Endodermal cell (in vitro differentiated cells): ENCODE data around the gene MT1A. TPM values are rescaled to one million over a fixed set of nuclear protein-coding genes. Genes with fewer than 3 reads are reported as not detected.

Experiments used
- DNase-seq: peaks from one replicate; pipeline ENCODE4 v3.0.0-alpha.2; 2017
- H3K27ac ChIP-seq: 2 replicates; pipeline ENCODE4 v1.5.1; 2013; ENCODE audit warnings: mild to moderate bottlenecking, low read depth, low read length, moderate library complexity
- H3K27me3 ChIP-seq: 2 replicates; pipeline ENCODE4 v1.6.1; 2013; ENCODE audit warnings: mild to moderate bottlenecking, low read length, moderate library complexity; ENCODE audit not compliant: insufficient read depth, control insufficient read depth, poor library complexity, severe bottlenecking
- H3K36me3 ChIP-seq: 2 replicates; pipeline ENCODE4 v1.7.0; 2013; ENCODE audit warnings: mild to moderate bottlenecking, low read length, moderate library complexity; ENCODE audit not compliant: control insufficient read depth, insufficient read depth
- H3K4me1 ChIP-seq: one replicate; pipeline ENCODE4 v1.7.0; 2013; ENCODE audit warnings: low read length; ENCODE audit not compliant: control insufficient read depth, insufficient read depth
- H3K4me3 ChIP-seq: 2 replicates; pipeline ENCODE4 v1.5.1; 2013; ENCODE audit warnings: mild to moderate bottlenecking, low read length, moderate library complexity
- H3K9ac ChIP-seq: 2 replicates; pipeline ENCODE4 v1.6.1; 2013; ENCODE audit warnings: mild to moderate bottlenecking, low read length, moderate library complexity; ENCODE audit not compliant: poor library complexity, severe bottlenecking; ENCODE audit errors: extremely low read depth
- H3K9me3 ChIP-seq: 2 replicates; pipeline ENCODE4 v1.6.1; 2013; ENCODE audit warnings: mild to moderate bottlenecking, low read length, moderate library complexity; ENCODE audit not compliant: control insufficient read depth
- H3K27ac Mint-ChIP-seq: 2 replicates; pipeline ENCODE4 v1.8.0; 2020; ENCODE audit warnings: mixed read lengths
- H3K27me3 Mint-ChIP-seq: 2 replicates; pipeline ENCODE4 v1.8.0; 2021; ENCODE audit warnings: mild to moderate bottlenecking, mixed read lengths; ENCODE audit not compliant: insufficient read depth
- H3K36me3 Mint-ChIP-seq: 2 replicates; pipeline ENCODE4 v1.8.0; 2020; ENCODE audit warnings: low read depth, mixed read lengths
- H3K4me1 Mint-ChIP-seq: 2 replicates; pipeline ENCODE4 v1.8.0; 2020; ENCODE audit warnings: mixed read lengths
- H3K4me3 Mint-ChIP-seq: 2 replicates; pipeline ENCODE4 v1.8.0; 2020; ENCODE audit warnings: mild to moderate bottlenecking, moderate library complexity, mixed read lengths
- H3K9me3 Mint-ChIP-seq: 2 replicates; pipeline ENCODE4 v1.8.0; 2020; ENCODE audit warnings: mild to moderate bottlenecking, mixed read lengths
- CTCF ChIP-seq: fragments of 200-600 bp; sonication (generic); conservative IDR thresholded peaks from 2 replicates; pipeline ENCODE4 v1.5.0; 2021; ENCODE audit warnings: antibody characterized with exemption, mild to moderate bottlenecking
- WGBS, 2 experiments: methylation state at CpG; one replicate each; pipeline versions ENCODE4 v1.1.5 to v1.1.7; 2013; ENCODE audit warnings: missing lambda C conversion rate in 2 of 2, mixed read lengths in 1 of 2; ENCODE audit not compliant: insufficient coverage in 1 of 2, insufficient read length in 1 of 2; 5-methylcytosine and 5-hydroxymethylcytosine counted together
- long read RNA-seq, 4 experiments: library from polyadenylated mRNA in 2 of 4; library from RNA in 1 of 4; library from capped mRNA in 1 of 4; stranded (forward) in 3 of 4; unstranded in 1 of 4; transcript quantifications; one replicate each; pipeline ENCODE4 v2.0.0, GENCODE V29; 2020 to 2021; ENCODE audit warnings: inconsistent platforms in 1 of 4
- polyA plus RNA-seq, 2 experiments: library from polyadenylated mRNA; stranded (reverse); fragments of 50-300 nt; gene quantifications; one replicate each; pipeline ENCODE4 v1.2.3, GENCODE V29; 2013
- total RNA-seq, 2 donors: library from RNA; stranded (reverse); fragmentation: NEBNext Ultra II Directional in 1 of 2; extraction: Animal tissue kit (Norgen Biotek cat#: 25700) in 1 of 2; gene quantifications; 2 replicates in 1 of 2; 3 replicates in 1 of 2; pipeline ENCODE4 v1.2.1, GENCODE V29; 2021

MT1A gene
- total RNA-seq = not detected
- not detected for polyA plus RNA-seq (2013, experiment 1 of 2)
- polyA plus RNA-seq (2013, experiment 2 of 2) = not detected
- long read RNA-seq, experiment 1 = 0 reads
- long read RNA-seq, experiment 2 = 0 reads
- long read RNA-seq, experiment 3 = 0 reads
- long read RNA-seq, experiment 4 = 0 reads

DNA sequence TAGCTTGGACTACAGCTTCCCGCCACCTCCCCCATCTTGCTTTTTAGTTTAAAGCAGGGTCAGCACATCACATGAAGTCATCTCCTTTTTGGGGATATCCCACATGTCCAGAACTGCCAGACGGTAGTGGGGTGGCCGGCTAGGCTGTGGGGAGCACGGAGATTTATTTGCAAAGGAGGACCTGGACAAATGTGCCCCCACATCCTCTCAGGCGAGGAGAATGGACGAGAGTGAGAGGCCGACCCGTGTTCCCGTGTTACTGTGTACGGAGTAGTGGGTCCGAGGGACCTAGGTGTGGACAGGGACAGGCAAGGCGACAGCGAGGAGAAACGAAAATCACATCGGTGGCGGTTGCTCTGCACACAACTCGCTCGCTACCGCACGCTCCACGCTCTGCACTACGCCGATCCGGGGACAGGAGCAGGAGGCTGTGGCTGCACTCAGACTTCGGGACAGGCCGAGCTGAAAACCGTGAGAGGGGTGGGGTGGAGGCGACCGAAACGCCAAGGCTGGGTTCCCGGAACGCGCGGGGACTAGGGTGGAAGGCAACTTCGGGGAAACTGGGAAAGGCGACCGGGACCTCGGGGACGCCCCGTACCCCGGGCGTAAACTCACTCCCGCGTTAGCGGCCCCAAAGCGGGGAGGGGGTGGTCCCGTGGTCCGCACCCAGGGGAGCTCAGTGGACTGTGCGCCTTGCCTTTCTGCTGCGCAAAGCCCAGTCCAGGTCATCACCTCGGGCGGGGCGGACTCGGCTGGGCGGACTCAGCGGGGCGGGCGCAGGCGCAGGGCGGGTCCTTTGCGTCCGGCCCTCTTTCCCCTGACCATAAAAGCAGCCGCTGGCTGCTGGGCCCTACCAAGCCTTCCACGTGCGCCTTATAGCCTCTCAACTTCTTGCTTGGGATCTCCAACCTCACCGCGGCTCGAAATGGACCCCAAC, at the start of gene MT1A:
Gene MT1A, plus strand, starts transcription at position 853 of the 937 bp plus-strand sequence. Its CDS starts 73 bp downstream, at position 926.
- Mint-ChIP-seq H3K4me3 (peak within 1 kb of the TSS; percentile 49), H3K27me3 (peaks cover 100% of the 10 kb centered on the region), H3K4me1 (peaks cover 15% of the 10 kb centered on the region), H3K36me3 (no peaks in the 10 kb centered on the region), H3K27ac (no peak within 1 kb of the TSS), H3K9me3 (no peaks in the 10 kb centered on the region)
- Histone ChIP-seq H3K27me3 (peaks cover 100% of the 10 kb centered on the region), H3K9me3 (no peaks in the 10 kb centered on the region), H3K4me1 (no peaks in the 10 kb centered on the region), H3K9ac (no peak within 1 kb of the TSS), H3K4me3 (peak within 1 kb of the TSS; percentile 70), H3K27ac (no peak within 1 kb of the TSS), H3K36me3 (no peaks in the 10 kb centered on the region)
- WGBS, 2 experiments = 5 to 6% methylated on average over 21 to 68 of the region's 68 CpGs
- no peak for TF ChIP-seq CTCF
- DNase-seq = peak; percentile 88

DNA sequence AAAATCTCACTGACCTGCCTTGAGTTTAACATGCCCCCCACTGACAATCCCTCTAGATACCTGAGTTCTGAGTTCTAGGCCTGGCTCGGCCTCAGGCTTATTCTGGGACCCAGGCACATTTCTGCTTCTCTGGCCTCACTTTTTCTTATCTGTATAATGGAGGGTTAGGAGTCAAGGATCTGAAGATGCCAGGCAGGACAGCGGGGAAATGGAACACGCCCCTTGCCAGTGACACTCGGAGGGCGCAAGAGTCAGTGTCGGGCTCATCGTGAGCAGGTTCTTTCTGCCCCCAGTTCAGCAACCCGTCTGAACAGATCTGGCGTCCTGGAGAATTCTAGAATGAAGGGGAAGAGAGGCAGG, 49.7 kb upstream of the MT1A start:
- Histone ChIP-seq H3K36me3 (no peaks in the 10 kb centered on the region), H3K27ac (no peak overlapping the region), H3K27me3 (peaks cover 72% of the 10 kb centered on the region), H3K9ac (no peak overlapping the region), H3K4me1 (no peaks in the 10 kb centered on the region), H3K4me3 (peak overlapping the region; percentile 72), H3K9me3 (no peaks in the 10 kb centered on the region)
- Mint-ChIP-seq H3K27ac (no peak overlapping the region), H3K9me3 (no peaks in the 10 kb centered on the region), H3K27me3 (peaks cover 85% of the 10 kb centered on the region), H3K36me3 (no peaks in the 10 kb centered on the region), H3K4me3 (peak overlapping the region; percentile 57), H3K4me1 (peaks cover 2% of the 10 kb centered on the region)
- no peak for TF ChIP-seq CTCF
- DNase-seq = no peak
- 32 to 61% methylated on average over 3 to 9 of the region's 9 CpGs for WGBS, 2 experiments

DNA sequence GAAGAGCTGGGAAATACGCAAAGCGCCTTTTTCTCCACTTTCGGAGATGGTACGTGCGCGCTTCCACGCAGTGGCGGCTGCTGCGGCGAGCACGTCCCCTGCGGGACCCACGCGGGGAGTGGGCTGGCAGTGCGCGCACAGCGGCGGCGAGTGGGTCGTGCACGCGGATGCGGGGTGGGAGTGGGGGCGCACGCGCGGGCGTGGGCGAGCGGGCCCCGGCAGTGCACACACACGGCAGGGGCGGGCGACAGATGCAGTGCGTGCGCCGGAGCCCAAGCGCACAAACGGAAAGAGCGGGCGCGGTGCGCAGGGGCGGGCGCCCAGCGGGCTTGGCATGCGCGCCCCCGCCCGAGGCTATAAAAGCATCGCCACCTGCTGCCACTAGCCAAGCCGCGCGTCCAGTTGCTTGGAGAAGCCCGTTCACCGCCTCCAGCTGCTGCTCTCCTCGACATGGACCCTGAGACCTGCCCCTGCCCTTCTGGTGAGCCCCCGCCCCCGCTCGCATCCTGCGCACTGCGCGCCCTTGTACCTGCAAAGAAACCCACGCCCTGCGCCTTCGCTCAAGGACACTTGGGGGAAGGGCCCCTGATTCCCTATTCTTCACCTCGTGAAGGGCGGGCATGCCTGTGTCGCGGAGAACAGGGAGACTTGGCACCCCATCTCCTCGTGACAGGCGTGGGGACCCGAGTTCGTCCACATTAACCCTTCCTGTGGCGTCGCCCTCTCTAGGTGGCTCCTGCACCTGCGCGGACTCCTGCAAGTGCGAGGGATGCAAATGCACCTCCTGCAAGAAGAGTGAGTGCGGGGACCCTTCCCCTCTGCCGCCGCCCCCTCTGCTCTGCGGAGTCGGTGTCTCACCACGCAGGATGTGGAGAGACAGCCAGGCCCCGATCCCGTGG, 49.1 kb upstream of the MT1A start, which contains the start of gene MT3:
Gene MT3, plus strand, starts transcription at position 388 of the 899 bp plus-strand sequence. Its CDS starts 63 bp downstream, at position 451.
- 9 to 16% methylated on average over 32 to 87 of the region's 87 CpGs for WGBS, 2 experiments
- Mint-ChIP-seq H3K4me3 (peak within 1 kb of the TSS; percentile 57), H3K27ac (no peak within 1 kb of the TSS), H3K9me3 (no peaks in the 10 kb centered on the region), H3K27me3 (peaks cover 90% of the 10 kb centered on the region), H3K36me3 (no peaks in the 10 kb centered on the region), H3K4me1 (no peaks in the 10 kb centered on the region)
- Histone ChIP-seq H3K9me3 (no peaks in the 10 kb centered on the region), H3K4me1 (no peaks in the 10 kb centered on the region), H3K27ac (no peak within 1 kb of the TSS), H3K36me3 (no peaks in the 10 kb centered on the region), H3K27me3 (peaks cover 72% of the 10 kb centered on the region), H3K4me3 (peak within 1 kb of the TSS; percentile 72), H3K9ac (no peak within 1 kb of the TSS)
- peak; percentile 25 for TF ChIP-seq CTCF
- peak; percentile 81 for DNase-seq
